Subcutaneous adipose tissue (tissue), 4 donors: Measurements from ENCODE around the gene ODC1. TPM values are rescaled to one million over a fixed set of nuclear protein-coding genes. Genes with fewer than 3 reads are reported as not detected.

ENCODE experiments used
- CTCF ChIP-seq: fragments of 450-650 bp; IDR thresholded peaks from one replicate; pipeline ENCODE4 v1.5.1; 2016; ENCODE audit warnings: low read depth, mild to moderate bottlenecking, control low read depth, antibody characterized with exemption, moderate library complexity
- small RNA-seq: library from RNA; depleted of rRNA; stranded (forward); fragments of <200 nt; gene quantifications from one replicate; pipeline ENCODE3, GENCODE V24; 2016
- total RNA-seq, 4 donors: library from RNA; depleted of rRNA; stranded (reverse); fragments of >200 nt; gene quantifications; one replicate each; pipeline ENCODE4 v1.1.0, GENCODE V29; 2016

ODC1 gene
- total RNA-seq, 4 donors from 2014 or later, result 25.8 to 55.3 (median 31.1) TPM

- TF ChIP-seq CTCF, result no peak
Observed at GRCh38 chr2:10392548-10392947, 55.6 kb downstream of the ODC1 start.

GRCh38 chr2:10392100-10392499, 56.0 kb downstream of the ODC1 start:
- no peak for TF ChIP-seq CTCF

- no peak for TF ChIP-seq CTCF
Observed at GRCh38 chr2:10390369-10390801, 57.7 kb downstream of the ODC1 start.

Small RNA genes lying within 50 kb of the gene (small RNA-seq; reads per million reads assigned to genes)
- 6.4 reads per million, percentile 83 among the genes with 10 or more reads in this experiment for gene SNORA80B

Other genes with a start within 250 kb of the ODC1 start
- 10 to 100 TPM; 18.6 to 59.5 (median 37.1) TPM for gene HPCAL1, start 145.4 kb downstream of the ODC1 start, total RNA-seq
- 10 to 100 TPM; 25.7 to 36.4 (median 32.5) TPM for gene NOL10, start 241.6 kb upstream of the ODC1 start, total RNA-seq